Urinary bladder (tissue), 4 donors: ENCODE data around the gene COMTD1. TPM values are rescaled to one million over a fixed set of nuclear protein-coding genes. Genes with fewer than 3 reads are reported as not detected.
"Not testable (repeated sequence)": the region's sequence is repeated elsewhere in the genome, so short reads cannot be mapped to it uniquely, and the experiment has no call there.

ENCODE experiments used
- DNase-seq: peaks from one replicate; pipeline ENCODE4 v3.0.0-alpha.2; 2015; ENCODE audit errors: extremely low spot score
- H3K27ac ChIP-seq: one replicate; pipeline ENCODE4 v1.5.1; 2013; ENCODE audit warnings: low read depth, mild to moderate bottlenecking, moderate library complexity
- H3K36me3 ChIP-seq: one replicate; pipeline ENCODE4 v1.6.1; 2013; ENCODE audit warnings: mild to moderate bottlenecking, moderate library complexity; ENCODE audit not compliant: insufficient read depth
- H3K4me1 ChIP-seq: one replicate; pipeline ENCODE4 v1.6.1; 2013; ENCODE audit warnings: mild to moderate bottlenecking, moderate library complexity; ENCODE audit not compliant: insufficient read depth
- H3K4me3 ChIP-seq: one replicate; pipeline ENCODE4 v1.5.1; 2013; ENCODE audit warnings: low read depth, low read length
- WGBS: extraction: QIAGEN DNeasy Blood & Tissue Kit; methylation state at CpG from one replicate; pipeline ENCODE4 v1.1.7; 2013; 5-methylcytosine and 5-hydroxymethylcytosine counted together
- polyA plus RNA-seq: library from polyadenylated mRNA; stranded (reverse); fragments of 200-250 nt; gene quantifications from one replicate; pipeline ENCODE4 v1.2.3, GENCODE V29; 2013
- total RNA-seq: library from RNA; depleted of rRNA; stranded (reverse); fragments of >200 nt; gene quantifications from one replicate; pipeline ENCODE4 v1.2.3, GENCODE V29; 2014
- donor health status: healthy with polysubstance abuse.
- donor health status: healthy.

Gene COMTD1
- total and polyA plus RNA-seq, 2 donors: 2.3 to 16.3 TPM

- no peak overlapping the region for H3K4me3 ChIP-seq
- H3K4me1 ChIP-seq: no peaks in the 10 kb centered on the region
Measured at GRCh38 chr10:75226095-75226494, 9.7 kb downstream of the COMTD1 start.

GRCh38 chr10:75223507-75223906 is 12.2 kb downstream of the COMTD1 start:
- H3K4me3 ChIP-seq: no peak overlapping the region
- peaks cover 5% of the 10 kb centered on the region for H3K36me3 ChIP-seq
- H3K27ac ChIP-seq: no peak overlapping the region
- DNase-seq: no peak
- no peaks in the 10 kb centered on the region for H3K4me1 ChIP-seq
- 52% methylated on average over 2 of the region's 2 CpGs for WGBS

More at GRCh38 chr10:75226095-75226494, 9.7 kb downstream of the COMTD1 start:
- DNase-seq: no peak
- WGBS: 19% methylated on average over 2 of the region's 2 CpGs
- H3K27ac ChIP-seq: peak overlapping the region; percentile 73
- peaks cover 8% of the 10 kb centered on the region for H3K36me3 ChIP-seq

GRCh38 chr10:75221492-75221891 is 14.3 kb downstream of the COMTD1 start:
- 95% methylated on average over 8 of the region's 8 CpGs for WGBS
- H3K4me1 ChIP-seq, H3K4me3 ChIP-seq, H3K27ac ChIP-seq, DNase-seq, H3K36me3 ChIP-seq: not testable (repeated sequence)

- no peak for DNase-seq
- H3K4me3 ChIP-seq: no peak overlapping the region
- H3K27ac ChIP-seq: no peak overlapping the region
- H3K36me3 ChIP-seq: peaks cover 8% of the 10 kb centered on the region
- 85% methylated on average over 4 of the region's 4 CpGs for WGBS
- H3K4me1 ChIP-seq: no peaks in the 10 kb centered on the region
Measured at GRCh38 chr10:75220274-75220673, 15.5 kb downstream of the COMTD1 start.

- Histone ChIP-seq H3K4me3 (no peak overlapping the region), H3K27ac (no peak overlapping the region), H3K4me1 (no peaks in the 10 kb centered on the region), H3K36me3 (peaks cover 8% of the 10 kb centered on the region)
- no peak for DNase-seq
- 81% methylated on average over 6 of the region's 6 CpGs for WGBS
Measured at GRCh38 chr10:75212343-75212742, 23.4 kb downstream of the COMTD1 start.

GRCh38 chr10:75211007-75211691 is 24.6 kb downstream of the COMTD1 start:
- DNase-seq: no peak
- under 1% methylated on average over 38 of the region's 38 CpGs for WGBS
- no peaks in the 10 kb centered on the region for H3K4me1 ChIP-seq

GRCh38 chr10:75210282-75211006 is 25.3 kb downstream of the COMTD1 start, which contains the start of gene VDAC2:
Gene VDAC2 (plus strand): TSS chr10:75210796. CDS start chr10:75211159, 363 bp downstream.
- Histone ChIP-seq H3K27ac (peak within 1 kb of the TSS; percentile 99), H3K4me3 (peak within 1 kb of the TSS; percentile 95), H3K36me3 (peaks cover 7% of the 10 kb centered on the region), H3K4me1 (no peaks in the 10 kb centered on the region)
- WGBS: under 1% methylated on average over 80 of the region's 80 CpGs
- DNase-seq: peak; percentile 73

More at GRCh38 chr10:75211007-75211691, 24.6 kb downstream of the COMTD1 start:
- Histone ChIP-seq H3K4me3 (peak overlapping the region; percentile 95), H3K27ac (peak overlapping the region; percentile 99), H3K36me3 (peaks cover 8% of the 10 kb centered on the region)

GRCh38 chr10:75209921-75210281 is 25.9 kb downstream of the COMTD1 start:
- H3K4me1 ChIP-seq: no peaks in the 10 kb centered on the region
- H3K36me3 ChIP-seq: peaks cover 5% of the 10 kb centered on the region
- under 1% methylated on average over 19 of the region's 19 CpGs for WGBS
- peak overlapping the region; percentile 95 for H3K4me3 ChIP-seq
- H3K27ac ChIP-seq: peak overlapping the region; percentile 99
- peak; percentile 62 for DNase-seq

- no peak for DNase-seq
- WGBS: 82% methylated on average over 16 of the region's 16 CpGs
- H3K4me1 ChIP-seq: no peaks in the 10 kb centered on the region
- peaks cover 3% of the 10 kb centered on the region for H3K36me3 ChIP-seq
- H3K27ac ChIP-seq: peak overlapping the region; percentile 99
- peak overlapping the region; percentile 95 for H3K4me3 ChIP-seq
Measured at GRCh38 chr10:75209086-75209920, 26.5 kb downstream of the COMTD1 start.

- 42% methylated on average over 4 of the region's 4 CpGs for WGBS
- Histone ChIP-seq H3K4me1 (no peaks in the 10 kb centered on the region), H3K27ac (no peak overlapping the region), H3K36me3 (no peaks in the 10 kb centered on the region), H3K4me3 (no peak overlapping the region)
- peak; percentile 47 for DNase-seq
Measured at GRCh38 chr10:75208181-75208580, 27.6 kb downstream of the COMTD1 start.

- Histone ChIP-seq H3K4me1 (no peaks in the 10 kb centered on the region), H3K4me3 (no peak overlapping the region), H3K36me3 (no peaks in the 10 kb centered on the region), H3K27ac (no peak overlapping the region)
- no peak for DNase-seq
- WGBS: 86% methylated on average over 1 of the region's 1 CpG
Measured at GRCh38 chr10:75207857-75208144, 28.0 kb downstream of the COMTD1 start.

GRCh38 chr10:75207079-75207856 is 28.5 kb downstream of the COMTD1 start:
- H3K27ac ChIP-seq: no peak overlapping the region
- no peaks in the 10 kb centered on the region for H3K36me3 ChIP-seq

GRCh38 chr10:75206638-75207037 is 29.1 kb downstream of the COMTD1 start:
- H3K27ac ChIP-seq, H3K4me3 ChIP-seq: not testable (repeated sequence)

More at GRCh38 chr10:75207079-75207856, 28.5 kb downstream of the COMTD1 start:
- WGBS: 69% methylated on average over 13 of the region's 13 CpGs
- no peaks in the 10 kb centered on the region for H3K4me1 ChIP-seq
- no peak overlapping the region for H3K4me3 ChIP-seq
- no peak for DNase-seq

More at GRCh38 chr10:75206638-75207037, 29.1 kb downstream of the COMTD1 start:
- H3K4me1 ChIP-seq, H3K36me3 ChIP-seq, DNase-seq: not testable (repeated sequence)
- 92% methylated on average over 14 of the region's 14 CpGs for WGBS
